Stimulated activated CD8-positive, alpha-beta memory T cell treated with anti-CD3 and anti-CD28 coated beads, Interleukin-2, amount 100 ng/mL, for 1 hour (primary cell): ENCODE results near the gene GAL3ST3.
A peak's percentile ranks its signal among the peaks of the same experiment; 100 is the strongest.
"Not testable (repeated sequence)": the region's sequence is repeated elsewhere in the genome, so short reads cannot be mapped to it uniquely, and the experiment has no call there.

Experiments used
- DNase-seq, 2 donors: peaks; one replicate each; pipeline ENCODE4 v3.0.0-alpha.2; 2020; ENCODE audit warnings: low read depth in 2 of 2

GAL3ST3 gene, protein sequence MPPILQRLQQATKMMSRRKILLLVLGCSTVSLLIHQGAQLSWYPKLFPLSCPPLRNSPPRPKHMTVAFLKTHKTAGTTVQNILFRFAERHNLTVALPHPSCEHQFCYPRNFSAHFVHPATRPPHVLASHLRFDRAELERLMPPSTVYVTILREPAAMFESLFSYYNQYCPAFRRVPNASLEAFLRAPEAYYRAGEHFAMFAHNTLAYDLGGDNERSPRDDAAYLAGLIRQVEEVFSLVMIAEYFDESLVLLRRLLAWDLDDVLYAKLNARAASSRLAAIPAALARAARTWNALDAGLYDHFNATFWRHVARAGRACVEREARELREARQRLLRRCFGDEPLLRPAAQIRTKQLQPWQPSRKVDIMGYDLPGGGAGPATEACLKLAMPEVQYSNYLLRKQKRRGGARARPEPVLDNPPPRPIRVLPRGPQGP

DNA sequence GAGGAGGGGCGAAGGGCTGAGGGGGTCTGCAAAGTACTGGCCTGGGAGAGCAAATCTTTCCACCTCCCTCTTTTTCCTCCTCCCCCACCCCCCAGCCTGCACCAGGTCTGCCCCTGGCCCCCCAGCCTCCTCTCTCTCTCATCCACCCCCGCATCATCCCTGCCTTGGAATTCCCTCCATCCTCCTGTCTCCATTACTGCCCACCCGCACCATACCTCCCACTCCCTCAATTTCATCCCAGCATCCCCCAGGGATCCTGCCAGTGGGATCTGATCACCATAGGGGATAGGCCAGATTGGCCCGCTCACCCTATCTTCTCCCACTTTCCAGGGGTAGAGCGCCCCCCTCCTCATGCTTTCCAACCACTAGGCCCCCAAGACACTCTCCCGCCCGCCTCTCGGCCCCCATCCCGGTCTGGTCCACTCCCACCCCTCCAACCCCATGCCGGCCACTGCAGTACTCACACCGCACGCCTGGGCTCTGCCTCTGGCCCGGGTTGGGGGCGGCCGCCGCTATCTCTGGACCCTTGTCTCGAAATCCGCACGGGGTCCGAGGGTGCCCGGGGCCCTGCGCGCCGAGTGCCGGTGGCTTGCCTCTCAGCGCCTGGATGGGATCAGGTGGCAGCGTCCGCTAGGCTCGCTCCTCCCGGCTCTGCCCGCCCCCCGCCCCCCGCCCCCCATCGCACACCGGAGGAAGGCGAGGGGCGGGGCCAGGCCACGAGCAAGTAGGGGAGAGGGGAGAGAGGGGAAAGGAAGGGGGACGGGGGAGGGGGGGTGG is at the start of gene GAL3ST3:
TSS of gene GAL3ST3 (minus strand) at position 615 of the 777 bp plus-strand sequence. CDS start 3,746 bp downstream, outside the sequence.
- DNase-seq = no peak

DNA sequence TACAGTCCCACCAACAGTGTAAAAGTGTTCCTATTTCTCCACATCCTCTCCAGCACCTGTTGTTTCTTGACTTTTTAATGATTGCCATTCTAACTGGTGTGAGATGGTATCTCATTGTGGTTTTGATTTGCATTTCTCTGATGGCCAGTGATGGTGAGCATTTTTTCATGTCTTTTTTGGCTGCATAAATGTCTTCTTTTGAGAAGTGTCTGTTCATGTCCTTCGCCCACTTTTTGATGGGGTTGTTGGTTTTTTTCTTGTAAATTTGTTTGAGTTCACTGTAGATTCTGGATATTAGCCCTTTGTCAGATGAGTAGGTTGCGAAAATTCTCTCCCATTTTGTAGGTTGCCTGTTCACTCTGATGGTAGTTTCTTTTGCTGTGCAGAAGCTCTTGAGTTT is 43.2 kb upstream of the GAL3ST3 start:
- not testable (repeated sequence) for DNase-seq

DNA sequence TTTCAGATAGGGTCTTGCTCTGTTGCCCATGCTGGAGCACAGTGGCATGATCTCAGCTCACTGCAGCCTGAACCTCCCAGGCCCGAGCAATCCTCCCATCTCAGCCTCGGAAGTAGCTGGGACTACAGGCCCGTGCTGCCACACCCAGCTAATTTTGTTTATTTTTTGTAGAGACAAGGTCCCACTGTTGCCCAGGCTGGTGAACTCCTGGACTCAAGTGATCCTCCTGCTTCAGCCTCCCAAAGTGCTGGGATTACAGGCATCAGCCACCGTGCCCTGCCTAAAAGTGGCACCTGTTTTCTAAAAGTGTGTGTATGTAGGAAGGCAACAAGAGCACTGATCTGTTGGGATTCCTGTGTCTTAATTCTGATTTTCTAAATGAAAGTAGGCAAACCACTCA is 41.3 kb upstream of the GAL3ST3 start:
- no peak for DNase-seq

DNA sequence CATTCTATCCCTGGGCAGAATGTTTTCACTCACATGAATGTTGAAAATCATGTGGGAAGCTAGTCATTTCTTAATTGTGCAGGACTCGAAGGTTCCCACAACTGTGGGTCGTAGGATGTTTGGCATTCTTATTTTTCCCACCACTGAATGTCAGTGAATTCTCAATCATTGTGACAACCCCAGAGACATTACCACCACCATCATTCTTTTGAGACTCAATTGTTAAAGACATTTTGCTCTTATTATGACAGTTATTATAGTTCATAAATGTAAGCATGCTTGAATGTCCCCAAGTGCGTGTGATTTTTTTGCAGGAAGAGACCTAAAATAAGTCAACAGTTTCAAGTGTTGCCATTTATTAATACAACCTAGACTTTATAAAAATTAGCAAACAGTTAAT is 40.1 kb upstream of the GAL3ST3 start:
- DNase-seq = no peak

DNA sequence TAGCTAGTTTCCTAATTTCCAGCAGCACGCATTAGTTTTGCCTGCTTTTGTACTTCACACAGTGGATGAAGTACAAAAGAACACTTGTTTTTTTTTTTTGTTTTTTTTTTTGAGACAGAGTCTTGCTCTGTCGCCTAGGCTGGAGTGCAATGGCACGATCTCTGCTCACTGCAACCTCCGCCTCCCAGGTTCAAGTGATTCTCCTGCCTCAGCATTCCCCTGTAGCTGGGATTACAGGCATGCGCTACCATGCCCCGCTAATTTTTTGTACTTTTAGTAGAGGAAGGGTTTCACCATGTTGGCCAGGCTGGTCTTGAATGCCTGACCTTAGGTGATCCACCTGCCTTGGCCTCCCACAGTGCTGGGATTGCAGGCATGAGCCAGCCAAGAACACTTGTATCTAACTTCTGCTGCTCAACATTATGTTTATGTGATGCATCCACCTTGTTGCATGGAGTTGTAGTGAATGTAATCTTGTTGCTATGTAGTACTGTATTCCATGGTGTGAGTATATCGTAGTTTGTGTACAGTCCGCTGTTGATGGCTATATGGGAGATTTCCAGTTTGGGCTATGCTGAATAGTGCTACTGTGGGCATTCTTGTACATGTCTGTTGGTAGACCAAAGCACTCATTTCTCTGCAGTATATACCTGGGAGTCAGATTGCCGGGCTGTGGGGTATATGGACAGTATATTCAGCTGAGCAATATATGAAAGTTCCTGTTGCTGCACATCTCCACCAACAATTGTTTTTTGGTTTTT is 38.4 kb upstream of the GAL3ST3 start:
- DNase-seq = no peak

DNA sequence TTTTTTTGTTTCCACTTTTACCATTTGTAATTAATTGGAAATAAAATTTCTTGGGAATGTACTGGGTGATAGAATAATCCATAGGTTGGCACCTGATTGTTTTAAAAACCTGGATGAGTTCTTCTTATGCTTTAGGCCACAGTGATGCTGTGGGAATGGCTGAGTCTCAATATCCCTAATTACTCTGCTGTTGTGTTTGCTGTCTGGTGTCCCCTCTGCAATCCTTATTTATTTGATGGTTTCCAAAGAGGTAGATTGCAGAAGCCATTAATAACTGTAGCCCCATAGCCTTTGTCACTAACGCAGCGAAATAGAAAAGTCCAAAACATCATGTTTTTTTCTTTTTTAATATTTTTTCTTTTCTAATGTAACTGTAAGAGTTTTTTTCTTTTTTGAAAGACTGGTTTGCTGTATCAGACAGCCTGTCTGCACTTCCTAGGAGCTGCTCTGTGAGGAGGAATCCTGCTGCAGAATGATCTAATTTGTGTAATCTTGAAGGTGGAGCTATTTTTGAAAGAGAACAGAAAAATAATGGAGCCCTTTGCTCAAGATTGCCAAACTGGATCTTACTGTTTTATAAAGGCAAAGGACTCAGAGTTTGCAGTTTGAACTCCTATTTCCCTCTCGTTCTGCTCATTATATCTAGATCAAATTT is 36.0 kb upstream of the GAL3ST3 start:
- no peak for DNase-seq

DNA sequence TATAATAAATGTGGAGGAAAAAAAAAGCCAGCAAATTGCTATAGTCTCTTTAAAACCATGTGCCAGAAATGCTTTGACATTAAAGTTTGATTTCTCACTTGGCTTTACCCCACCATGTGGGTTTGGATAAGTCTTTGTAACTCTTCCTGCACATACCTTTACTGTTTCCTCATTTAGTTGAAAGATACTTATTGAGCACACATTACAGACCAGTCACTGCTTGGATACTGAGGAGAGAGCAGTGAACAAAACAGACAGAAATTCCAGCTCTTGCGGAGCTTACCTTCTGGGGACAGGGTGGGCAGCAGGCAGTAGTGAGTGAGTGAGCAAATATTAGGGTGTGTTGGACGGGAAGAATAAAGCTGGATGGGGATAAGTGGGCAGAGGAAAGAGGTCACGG is 34.8 kb upstream of the GAL3ST3 start:
- DNase-seq = no peak

DNA sequence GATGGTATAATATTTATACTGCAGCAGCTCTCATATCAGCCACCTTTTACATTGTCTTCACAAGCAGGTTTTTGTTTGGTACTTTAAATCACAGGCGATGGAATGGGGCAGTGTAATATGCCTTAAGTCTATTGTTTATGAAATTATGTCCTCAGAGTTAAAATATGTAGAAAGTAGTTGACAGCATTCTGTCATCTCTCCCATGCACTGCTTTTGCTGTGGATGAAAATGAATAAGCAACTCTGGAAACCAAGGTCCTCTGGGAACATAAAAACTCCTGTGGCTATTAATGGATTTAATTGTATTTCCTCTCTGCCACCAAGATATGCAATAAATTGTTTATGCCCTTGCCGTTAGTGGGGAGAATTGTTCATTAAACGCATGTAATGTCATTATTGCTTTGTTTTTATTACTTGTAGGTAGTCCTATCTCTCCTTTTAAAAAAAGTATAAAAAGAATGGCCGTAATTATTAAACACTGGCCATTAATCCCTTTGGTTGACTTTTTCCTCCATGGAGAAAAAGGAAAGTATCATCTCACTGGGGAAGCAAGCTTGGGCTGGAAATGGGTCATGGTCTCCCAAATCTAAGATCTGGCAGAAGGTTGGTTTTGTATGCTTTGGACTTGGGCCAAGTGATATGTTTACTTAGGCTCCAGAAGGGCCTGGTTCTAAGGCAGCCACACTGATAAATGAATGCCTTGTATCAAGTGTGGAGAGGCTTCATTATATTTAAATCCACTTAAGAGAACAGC is 34.2 kb upstream of the GAL3ST3 start:
- no peak for DNase-seq

DNA sequence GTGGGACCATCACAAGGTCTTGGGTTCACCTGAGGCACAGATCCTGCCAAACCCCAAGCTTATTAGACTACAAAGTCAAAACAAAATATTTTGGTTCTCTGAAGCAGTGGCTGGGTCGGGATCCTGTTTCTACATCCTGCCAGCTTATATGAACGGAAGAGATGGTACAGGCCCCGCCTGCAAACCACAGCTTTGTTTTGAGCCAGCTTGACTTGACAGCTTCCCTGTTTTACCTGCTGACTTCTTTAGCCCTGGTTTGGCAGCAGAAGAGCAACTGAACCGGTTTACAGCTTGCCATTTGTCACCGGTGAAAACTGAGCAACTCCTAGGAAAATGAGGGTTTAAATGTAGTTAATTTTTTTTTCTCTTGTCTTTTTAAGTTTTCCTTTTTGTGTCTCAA is 32.5 kb upstream of the GAL3ST3 start:
- DNase-seq = peak in 1 of 2 donors; percentile 54

DNA sequence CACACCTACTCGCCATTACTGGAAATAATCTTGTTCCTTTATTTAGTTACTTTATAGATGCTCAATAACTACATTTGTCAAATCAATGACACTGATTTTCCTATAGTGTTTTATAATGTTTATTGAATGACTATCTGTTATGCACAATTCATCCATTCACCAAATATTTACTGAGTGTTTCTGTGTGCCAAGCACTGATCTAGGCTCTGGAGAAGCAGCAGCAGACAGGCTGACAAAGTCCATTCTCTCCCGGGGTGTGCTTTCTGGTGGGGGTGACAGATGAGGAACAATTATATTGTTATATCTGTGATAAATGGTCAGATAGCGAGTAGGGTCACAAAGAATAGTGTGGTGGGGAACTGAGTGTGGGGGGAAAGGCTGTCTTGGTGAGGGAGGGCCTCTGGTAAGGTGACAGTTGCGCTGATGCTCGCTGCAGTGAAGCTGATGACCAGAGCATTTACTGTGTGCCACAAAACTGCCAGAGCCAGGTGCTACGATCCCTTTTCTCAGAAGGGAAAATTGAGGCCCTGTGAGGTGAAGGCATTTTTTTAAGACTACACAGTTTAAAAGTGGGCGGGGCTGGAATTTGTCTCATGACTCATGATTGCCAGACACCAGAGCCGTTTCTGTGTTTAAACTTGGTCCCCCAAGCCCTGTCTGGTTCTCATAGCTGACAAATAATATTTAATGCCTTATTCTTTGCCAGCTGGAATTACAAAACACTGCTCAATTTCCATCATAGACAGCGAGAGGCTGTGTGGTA is 31.3 kb upstream of the GAL3ST3 start:
- peak; percentile 54 for DNase-seq

DNA sequence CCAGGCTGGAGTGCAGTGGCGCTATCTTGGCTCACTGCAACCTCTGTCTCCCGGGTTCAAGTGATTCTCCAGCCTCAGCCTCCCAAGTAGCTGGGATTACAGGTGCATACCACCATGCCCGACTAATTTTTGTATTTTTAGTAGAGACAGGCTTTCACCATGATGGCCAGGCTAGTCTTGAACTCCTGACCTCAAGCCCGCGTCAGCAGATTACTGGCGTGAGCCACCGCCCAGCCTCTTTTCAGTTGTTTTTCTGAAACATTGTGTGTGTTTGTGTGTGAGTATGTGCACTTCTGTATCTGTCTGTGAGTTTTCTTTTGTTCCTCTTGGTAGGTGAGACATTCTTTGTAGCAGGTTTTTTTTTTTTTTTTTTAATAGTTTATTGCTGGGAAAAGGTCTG is 30.0 kb upstream of the GAL3ST3 start:
- DNase-seq = not testable (repeated sequence)

DNA sequence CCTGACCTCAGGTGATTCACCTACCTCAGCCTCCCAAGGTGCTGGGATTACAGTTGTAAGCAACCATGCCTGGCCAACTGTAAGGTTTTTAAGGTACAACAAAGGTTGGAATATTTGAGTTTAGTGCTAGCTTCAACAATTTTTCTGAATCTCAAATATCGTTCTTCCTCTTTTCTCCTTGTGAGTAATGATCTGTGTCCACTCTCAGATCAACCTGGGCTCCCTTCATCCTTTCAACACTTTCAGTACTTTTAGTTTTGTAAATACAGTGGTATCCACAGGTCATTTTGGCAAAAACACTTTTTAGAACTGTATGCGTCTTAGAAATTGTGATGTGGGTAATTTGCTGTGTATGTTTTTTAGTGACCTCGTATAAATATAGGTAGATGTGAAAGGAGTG is 29.0 kb upstream of the GAL3ST3 start:
- DNase-seq = no peak

DNA sequence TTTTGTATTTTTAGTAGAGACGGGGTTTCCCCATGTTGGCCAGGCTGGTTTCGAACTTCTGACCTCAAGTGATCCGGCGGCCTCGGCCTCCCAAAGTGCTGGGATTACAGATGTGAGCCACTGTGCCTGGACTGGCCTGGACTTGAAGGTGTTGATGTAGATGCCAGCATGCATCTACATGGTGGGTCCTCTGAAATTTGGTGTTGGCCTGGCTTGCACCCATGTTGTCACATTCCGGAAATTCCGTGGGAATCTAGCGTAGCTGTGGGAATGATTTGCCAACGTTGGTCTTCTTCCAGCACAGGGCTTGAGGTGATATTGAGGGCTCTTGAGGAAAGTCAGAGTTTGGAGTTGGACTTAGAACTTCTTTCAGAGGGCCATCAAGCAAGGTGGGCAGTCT is 27.6 kb upstream of the GAL3ST3 start:
- no peak for DNase-seq

DNA sequence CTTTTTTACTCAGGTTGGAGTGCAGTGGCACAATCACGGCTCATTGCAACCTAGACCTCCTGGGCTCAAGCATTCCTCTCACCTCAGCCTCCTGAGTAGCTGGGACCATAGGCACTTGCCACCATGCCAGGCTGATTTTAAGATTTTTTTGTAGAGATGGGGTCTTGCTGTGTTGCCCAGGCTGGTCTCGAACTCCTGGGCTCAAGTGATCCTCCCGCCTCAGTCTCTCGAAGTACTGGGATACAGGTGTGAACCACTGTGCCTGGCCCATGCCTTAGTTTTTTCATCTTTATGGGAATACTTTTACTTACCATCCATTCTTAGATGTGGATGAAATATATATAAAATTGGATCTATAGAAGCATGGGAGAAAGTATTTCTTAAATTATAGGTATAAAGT is 26.3 kb upstream of the GAL3ST3 start:
- DNase-seq = no peak

DNA sequence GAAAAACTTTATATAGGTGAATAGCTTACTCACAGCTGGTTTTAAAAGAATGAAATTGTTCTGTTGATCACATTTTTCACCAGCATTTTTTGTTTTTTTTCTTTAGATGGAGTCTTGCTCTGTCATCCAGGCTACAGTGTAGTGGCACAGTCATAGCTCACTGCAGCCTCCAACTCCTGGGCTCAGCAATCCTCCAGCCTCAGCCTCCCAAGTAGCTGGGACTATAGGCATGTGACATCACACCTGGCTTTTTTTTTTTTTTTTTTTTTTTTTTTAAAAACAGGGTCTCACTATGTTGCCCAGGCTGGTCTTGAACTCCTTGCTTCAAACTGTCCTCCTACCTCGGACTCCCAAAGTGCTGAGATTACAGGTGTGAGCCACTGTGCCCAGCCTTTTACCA is 24.7 kb upstream of the GAL3ST3 start:
- no peak for DNase-seq

DNA sequence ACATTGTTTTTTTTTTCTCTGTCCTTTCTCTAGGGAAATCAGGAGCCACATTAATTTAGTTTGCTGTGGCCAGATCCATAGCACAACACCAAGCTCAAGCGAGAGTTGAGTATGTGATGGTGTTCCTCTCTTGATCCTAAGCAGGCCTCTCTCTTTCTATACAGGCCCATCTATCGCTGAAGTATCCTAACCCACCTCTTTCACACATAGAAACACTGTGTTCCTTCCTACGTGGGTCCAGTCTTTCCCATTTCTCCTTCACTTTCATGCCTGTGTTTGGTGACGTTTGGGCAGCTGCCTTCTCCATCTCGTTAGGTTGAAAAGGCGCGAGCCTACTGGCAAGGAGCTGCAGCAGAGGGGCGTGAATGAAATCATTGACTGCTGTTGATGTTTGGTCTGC is 23.6 kb upstream of the GAL3ST3 start:
- DNase-seq = no peak

DNA sequence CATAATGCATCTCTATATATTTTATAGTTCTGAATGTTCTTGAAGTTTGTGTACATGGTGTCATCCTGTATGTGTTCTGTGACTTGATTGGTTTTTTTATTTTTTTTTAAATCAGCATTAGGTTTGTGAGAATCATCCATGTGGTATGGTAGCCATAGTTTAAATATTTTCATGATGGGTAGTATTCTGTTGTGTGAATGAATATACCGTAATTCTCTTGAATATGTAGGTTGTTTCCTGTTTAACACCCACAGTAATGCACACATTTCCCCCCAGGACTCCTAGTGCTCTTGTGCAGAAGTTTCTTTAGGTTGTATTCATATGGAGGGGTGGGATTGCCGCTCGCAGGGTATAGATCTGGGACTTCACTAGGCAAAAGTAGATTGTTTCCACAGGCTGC is 23.1 kb upstream of the GAL3ST3 start:
- no peak for DNase-seq

DNA sequence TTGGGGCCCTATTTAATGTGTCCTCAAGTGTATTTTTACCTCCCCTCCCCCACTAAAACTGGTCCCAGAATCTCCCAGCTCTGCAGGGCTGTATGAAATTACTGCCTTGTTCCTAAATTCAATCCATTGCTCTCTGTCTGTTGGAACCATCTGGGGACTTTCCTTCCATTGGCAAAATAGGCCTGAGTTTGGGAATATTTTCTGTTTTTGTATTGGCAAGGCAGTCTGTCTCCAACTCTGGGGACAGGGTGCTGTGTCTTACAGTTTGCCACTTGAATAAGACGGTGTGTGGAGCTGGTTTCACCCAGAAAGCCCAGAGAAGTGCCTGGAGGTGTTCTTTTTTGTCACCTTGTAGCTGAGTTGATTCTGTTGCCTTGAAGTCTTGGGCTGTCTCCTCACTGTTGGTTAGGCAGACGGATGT is 22.4 kb upstream of the GAL3ST3 start:
- DNase-seq = no peak

DNA sequence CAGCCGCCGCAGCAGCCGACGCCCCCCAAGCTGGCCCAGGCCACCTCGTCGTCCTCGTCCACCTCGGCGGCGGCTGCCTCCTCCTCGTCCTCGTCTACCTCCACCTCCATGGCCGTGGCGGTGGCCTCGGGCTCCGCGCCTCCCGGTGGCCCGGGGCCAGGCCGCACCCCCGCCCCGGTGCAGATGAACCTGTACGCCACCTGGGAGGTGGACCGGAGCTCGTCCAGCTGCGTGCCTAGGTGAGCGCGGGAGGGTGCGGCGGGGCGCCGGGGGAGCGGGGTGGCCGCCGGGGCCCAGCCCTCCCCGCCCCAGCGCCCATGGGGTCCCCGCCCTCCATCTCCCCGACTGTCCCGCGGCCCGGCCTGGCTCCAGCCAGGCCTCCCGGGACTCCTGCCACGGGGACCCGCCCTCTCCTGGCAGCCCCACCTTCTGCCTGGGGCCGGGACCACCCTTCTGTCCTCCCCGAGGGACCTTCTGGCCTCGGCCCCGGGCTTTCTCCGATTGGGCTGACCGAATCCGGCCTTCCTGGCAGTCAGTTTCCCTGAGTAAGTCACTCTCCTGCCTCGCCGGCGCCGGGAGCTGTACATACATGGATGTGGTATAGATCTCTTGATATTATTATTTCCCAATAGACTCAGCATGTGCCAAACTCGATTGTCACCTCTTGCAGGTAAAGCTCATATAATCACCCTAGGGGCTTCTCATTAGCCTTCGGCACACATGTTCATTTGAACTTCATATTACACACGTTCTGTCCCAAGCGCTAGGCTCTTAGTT is 21.8 kb upstream of the GAL3ST3 start:
- no peak for DNase-seq
